ENCODE data around the gene DIP2A.

The DIP2A gene

GRCh38 chr21:46538262-46538661 is 79.6 kb downstream of the DIP2A start:
- TF ChIP-seq CTCF (IDR thresholded peaks at IDR 0.05; ENCODE audit: insufficient read depth, low read depth, low read length, missing control alignments) = no peak
- DNase-seq (ENCODE audit: low read depth) = no peak
- H3K4me3 ChIP-seq (ENCODE audit: low read depth, low read length) = no peak overlapping the region

DNA sequence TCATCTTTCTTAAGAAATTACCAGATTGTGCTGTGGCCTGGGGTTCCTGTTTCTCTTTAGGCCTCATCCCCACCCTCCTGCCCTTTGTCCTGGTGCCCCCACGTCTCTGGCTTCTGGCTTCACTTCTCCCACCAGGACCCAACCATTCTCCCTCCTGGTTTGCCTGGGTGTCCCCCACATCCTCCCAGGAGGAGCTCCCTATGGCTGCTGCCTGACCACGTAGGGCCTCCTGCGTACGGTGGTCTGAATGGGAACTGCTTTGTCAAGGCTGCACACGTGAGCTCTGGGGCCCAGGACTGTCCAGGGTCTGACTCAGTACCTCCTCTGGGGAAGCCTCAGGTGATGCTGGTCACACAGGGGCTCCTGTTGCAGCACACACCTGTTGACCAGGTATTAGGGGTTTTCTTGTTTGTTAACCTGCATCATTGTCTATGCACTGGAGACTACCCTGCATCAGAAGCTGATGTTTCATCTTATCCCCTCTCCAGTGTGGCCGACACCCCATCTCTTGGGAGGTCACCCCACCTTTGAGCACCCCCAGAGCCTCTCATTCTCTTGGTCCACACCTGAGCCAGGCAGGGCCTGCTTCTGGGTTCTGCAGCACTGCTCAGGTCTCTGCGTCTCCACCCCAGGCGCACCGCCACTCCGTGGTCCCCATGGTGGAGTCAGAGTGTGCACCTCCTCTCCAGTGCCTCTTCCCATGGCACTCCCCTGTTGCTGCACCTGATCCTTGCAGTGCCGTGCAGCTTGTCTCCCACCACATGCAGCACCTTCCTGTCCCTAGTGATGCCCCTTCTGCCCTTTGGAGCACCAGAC is 80.4 kb downstream of the DIP2A start:
- no peak for DNase-seq (ENCODE audit: low read depth)
- no peak for TF ChIP-seq CTCF (IDR thresholded peaks at IDR 0.05; ENCODE audit: insufficient read depth, low read depth, low read length, missing control alignments)
- no peak overlapping the region for H3K4me3 ChIP-seq (ENCODE audit: low read depth, low read length)

DNA sequence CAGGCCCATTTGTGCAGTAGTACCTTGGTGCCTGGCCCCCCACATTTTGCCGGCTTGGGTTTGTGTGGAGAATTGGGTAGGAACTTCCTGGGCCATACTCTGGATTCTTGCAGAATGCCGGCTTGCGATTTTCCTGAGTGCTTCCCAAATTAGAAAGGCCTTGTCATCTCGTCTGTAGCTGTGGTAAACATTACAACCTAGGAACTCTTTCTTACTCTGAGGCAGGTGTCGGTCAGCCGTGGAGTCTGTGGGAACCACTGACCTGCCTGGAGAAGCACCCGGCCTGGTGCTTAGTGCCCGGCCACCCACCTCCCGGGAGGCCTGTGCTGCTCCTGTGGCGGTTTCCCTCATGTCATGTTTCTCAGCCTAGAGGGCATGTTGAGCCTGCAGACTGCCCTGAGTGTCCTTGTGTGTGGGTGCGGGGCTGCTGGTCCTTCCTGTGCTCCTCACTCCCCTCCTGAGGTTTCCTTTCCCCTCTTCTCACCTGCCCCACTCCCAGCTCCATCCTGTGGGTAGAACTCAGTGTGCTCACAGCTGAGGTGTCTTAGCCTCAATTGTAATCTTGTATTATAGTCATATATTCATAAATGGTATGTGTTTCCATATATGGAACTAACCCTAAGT is 81.5 kb downstream of the DIP2A start:
- H3K4me3 ChIP-seq (ENCODE audit: low read depth, low read length) = no peak overlapping the region
- DNase-seq (ENCODE audit: low read depth) = no peak
- no peak for TF ChIP-seq CTCF (IDR thresholded peaks at IDR 0.05; ENCODE audit: insufficient read depth, low read depth, low read length, missing control alignments)

DNA sequence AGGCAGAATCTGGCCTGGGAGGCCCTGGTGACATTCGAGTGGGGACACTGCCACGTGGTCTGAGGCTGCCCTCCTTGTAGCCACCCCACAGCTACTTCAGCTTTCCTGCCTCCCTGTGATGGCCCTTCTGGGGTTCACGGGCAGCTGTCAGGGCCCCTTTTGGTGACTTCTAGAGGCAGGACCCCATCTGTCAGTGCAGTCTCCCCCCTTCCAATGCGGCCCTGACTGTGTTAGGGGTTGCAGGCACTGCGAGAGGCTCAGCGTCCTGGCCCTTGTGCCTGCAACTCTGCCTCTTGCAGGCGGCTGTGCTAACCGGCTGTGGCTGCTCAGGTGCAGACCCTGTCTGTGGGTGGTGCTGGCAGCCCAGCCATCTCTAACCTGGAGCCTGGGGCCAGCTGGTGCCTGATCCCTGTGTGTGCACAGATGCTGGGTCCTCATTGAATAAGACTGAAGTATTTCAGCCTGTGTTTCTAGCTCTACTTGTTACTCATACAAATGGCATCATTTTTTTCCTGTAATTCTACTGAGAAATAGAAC is 84.0 kb downstream of the DIP2A start:
- H3K4me3 ChIP-seq (ENCODE audit: low read depth, low read length) = no peak overlapping the region
- no peak for DNase-seq (ENCODE audit: low read depth)
- no peak for TF ChIP-seq CTCF (IDR thresholded peaks at IDR 0.05; ENCODE audit: insufficient read depth, low read depth, low read length, missing control alignments)

GRCh38 chr21:46543306-46543705 is 84.6 kb downstream of the DIP2A start:
- no peak for TF ChIP-seq CTCF (IDR thresholded peaks at IDR 0.05; ENCODE audit: insufficient read depth, low read depth, low read length, missing control alignments)
- no peak overlapping the region for H3K4me3 ChIP-seq (ENCODE audit: low read depth, low read length)
- no peak for DNase-seq (ENCODE audit: low read depth)

- TF ChIP-seq CTCF (IDR thresholded peaks at IDR 0.05; ENCODE audit: insufficient read depth, low read depth, low read length, missing control alignments) = no peak
- H3K4me3 ChIP-seq (ENCODE audit: low read depth, low read length) = no peak overlapping the region
- no peak for DNase-seq (ENCODE audit: low read depth)
Measured at GRCh38 chr21:46544003-46544402, 85.3 kb downstream of the DIP2A start.

Measured in GM12865 (cell line).